Measurements from ENCODE around the gene INTS11. TPM values are rescaled to one million over a fixed set of nuclear protein-coding genes. Genes with fewer than 3 reads are reported as not detected.
"Not testable (repeated sequence)": the region's sequence is repeated elsewhere in the genome, so short reads cannot be mapped to it uniquely, and the experiment has no call there.

The INTS11 gene
- polyA plus RNA-seq, 3 donors = 46.2 to 154 (median 49.6) TPM

- H3K4me1 Mint-ChIP-seq = peaks cover 40% of the 10 kb centered on the region
- intact Hi-C loops (cut with micrococcal nuclease) = loop anchor here in 1 of 2 donors (10.0 kb wide), 2 partner anchors 257 to 357 kb away; partner anchors contain the start of genes C1orf159 and ISG15
- no peak overlapping the region for H3K27ac Mint-ChIP-seq
- no peak for TF ChIP-seq CTCF (IDR thresholded peaks at IDR 0.05)
- peaks cover 20% of the 10 kb centered on the region for H3K79me2 ChIP-seq (ENCODE audit: insufficient read depth, low read length)
- 0% methylated on average over 1 of the region's 12 CpGs for WGBS (ENCODE audit: insufficient coverage)
- no peak overlapping the region for H2AFZ ChIP-seq (ENCODE audit: insufficient read depth, low read depth, low read length, poor library complexity, severe bottlenecking)
- H3K9me3 Mint-ChIP-seq = peaks cover 0 to 3% (median 0%) of the 10 kb centered on the region in 7 donors
- H3K4me2 ChIP-seq (replicated peaks; ENCODE audit: extremely low read depth, low read length, poor library complexity, severe bottlenecking) = peak overlapping the region; percentile 54
- H3K9ac ChIP-seq (ENCODE audit: insufficient read depth, low read length, poor library complexity, severe bottlenecking) = peak overlapping the region; percentile 47
- peak overlapping the region in 1 of 3 experiments; percentile 48 for H3K4me3 ChIP-seq (replicated peaks in 1 of 3; ENCODE audit: low read depth in 2 of 3, low read length in 3 of 3)
- peaks cover 0 to 11% of the 10 kb centered on the region in 2 donors for H3K9me3 ChIP-seq (replicated peaks in 1 of 2; ENCODE audit: control insufficient read depth in 1 of 2, insufficient read depth in 1 of 2, low read length in 2 of 2)
- peak overlapping the region in 1 of 2 donors; percentile 39 for H3K4me3 Mint-ChIP-seq
- peaks cover 19% of the 10 kb centered on the region for H4K20me1 ChIP-seq (ENCODE audit: insufficient read depth, low read length)
- H3K36me3 Mint-ChIP-seq = peaks cover 8 to 12% of the 10 kb centered on the region in 2 donors
- no peak overlapping the region for H3K27ac ChIP-seq (ENCODE audit: low read depth in 1 of 2, low read length in 2 of 2)
- peak in 2 of 3 donors; percentile 29 to 49 for DNase-seq
- no peaks in the 10 kb centered on the region for H3K27me3 ChIP-seq (ENCODE audit: control insufficient read depth in 2 of 2, insufficient read depth in 2 of 2, low read length in 2 of 2)
- peaks cover 7 to 12% (median 10%) of the 10 kb centered on the region in 3 donors for H3K27me3 Mint-ChIP-seq (ENCODE audit: low read depth in 3 of 3)
- peaks cover 0 to 9% of the 10 kb centered on the region in 2 donors for H3K36me3 ChIP-seq (replicated peaks in 1 of 2; ENCODE audit: control insufficient read depth in 1 of 2, insufficient read depth in 2 of 2, low read length in 2 of 2)
- H3K4me1 ChIP-seq (ENCODE audit: control insufficient read depth in 1 of 2, insufficient read depth in 2 of 2, low read length in 2 of 2) = peaks cover 37 to 49% of the 10 kb centered on the region in 2 donors
Measured at GRCh38 chr1:1371364-1371745, 46.9 kb upstream of the INTS11 start.

- intact Hi-C loops (cut with micrococcal nuclease) = loop anchor here in 1 of 2 donors (10.0 kb wide), 2 partner anchors 256 to 356 kb away; partner anchors contain the start of genes C1orf159 and ISG15
- Histone ChIP-seq H3K9ac (ENCODE audit: insufficient read depth, low read length, poor library complexity, severe bottlenecking) (peak overlapping the region; percentile 15), H3K27ac (ENCODE audit: low read depth in 1 of 2, low read length in 2 of 2) (no peak overlapping the region), H2AFZ (ENCODE audit: insufficient read depth, low read depth, low read length, poor library complexity, severe bottlenecking) (no peak overlapping the region), H3K4me2 (replicated peaks; ENCODE audit: extremely low read depth, low read length, poor library complexity, severe bottlenecking) (peak overlapping the region; percentile 54), H3K9me3 (replicated peaks in 1 of 2; ENCODE audit: control insufficient read depth in 1 of 2, insufficient read depth in 1 of 2, low read length in 2 of 2) (peaks cover 0 to 16% of the 10 kb centered on the region in 2 donors), H4K20me1 (ENCODE audit: insufficient read depth, low read length) (peaks cover 19% of the 10 kb centered on the region), H3K36me3 (replicated peaks in 1 of 2; ENCODE audit: control insufficient read depth in 1 of 2, insufficient read depth in 2 of 2, low read length in 2 of 2) (peaks cover 0 to 9% of the 10 kb centered on the region in 2 donors), H3K27me3 (ENCODE audit: control insufficient read depth in 2 of 2, insufficient read depth in 2 of 2, low read length in 2 of 2) (no peaks in the 10 kb centered on the region), H3K4me3 (replicated peaks in 1 of 3; ENCODE audit: low read depth in 2 of 3, low read length in 3 of 3) (peak overlapping the region in 1 of 3 experiments; percentile 48), H3K79me2 (ENCODE audit: insufficient read depth, low read length) (peaks cover 20% of the 10 kb centered on the region), H3K4me1 (ENCODE audit: control insufficient read depth in 1 of 2, insufficient read depth in 2 of 2, low read length in 2 of 2) (peaks cover 35 to 45% of the 10 kb centered on the region in 2 donors)
- Mint-ChIP-seq H3K4me3 (no peak overlapping the region), H3K36me3 (peaks cover 8 to 12% of the 10 kb centered on the region in 2 donors), H3K27ac (no peak overlapping the region), H3K4me1 (peaks cover 40% of the 10 kb centered on the region), H3K9me3 (peaks cover 0 to 3% (median 0%) of the 10 kb centered on the region in 7 donors), H3K27me3 (ENCODE audit: low read depth in 3 of 3) (peaks cover 7 to 12% (median 10%) of the 10 kb centered on the region in 3 donors)
- no peak for DNase-seq
- TF ChIP-seq CTCF (IDR thresholded peaks at IDR 0.05) = no peak
- WGBS (ENCODE audit: insufficient coverage) = 73% methylated on average over 14 of the region's 16 CpGs
Measured at GRCh38 chr1:1370771-1371300, 46.4 kb upstream of the INTS11 start.

- H3K9me3 Mint-ChIP-seq; H3K4me3 Mint-ChIP-seq; H3K9ac ChIP-seq (ENCODE audit: insufficient read depth, low read length, poor library complexity, severe bottlenecking); H2AFZ ChIP-seq (ENCODE audit: insufficient read depth, low read depth, low read length, poor library complexity, severe bottlenecking); H3K27ac Mint-ChIP-seq; DNase-seq; H3K36me3 ChIP-seq (replicated peaks in 1 of 2; ENCODE audit: control insufficient read depth in 1 of 2, insufficient read depth in 2 of 2, low read length in 2 of 2); H3K27me3 ChIP-seq (ENCODE audit: control insufficient read depth in 2 of 2, insufficient read depth in 2 of 2, low read length in 2 of 2); H3K4me3 ChIP-seq (replicated peaks in 1 of 3; ENCODE audit: low read depth in 2 of 3, low read length in 3 of 3); H3K27ac ChIP-seq (ENCODE audit: low read depth in 1 of 2, low read length in 2 of 2); H3K4me2 ChIP-seq (replicated peaks; ENCODE audit: extremely low read depth, low read length, poor library complexity, severe bottlenecking): not testable (repeated sequence)
- Histone ChIP-seq H3K79me2 (ENCODE audit: insufficient read depth, low read length) (peaks cover 20% of the 10 kb centered on the region), H4K20me1 (ENCODE audit: insufficient read depth, low read length) (peaks cover 19% of the 10 kb centered on the region), H3K4me1 (ENCODE audit: control insufficient read depth in 1 of 2, insufficient read depth in 2 of 2, low read length in 2 of 2) (peaks cover 32 to 43% of the 10 kb centered on the region in 2 donors), H3K9me3 (replicated peaks in 1 of 2; ENCODE audit: control insufficient read depth in 1 of 2, insufficient read depth in 1 of 2, low read length in 2 of 2) (peaks cover 0 to 17% of the 10 kb centered on the region in 2 donors)
- H3K4me1 Mint-ChIP-seq = peaks cover 40% of the 10 kb centered on the region
- intact Hi-C loops (cut with micrococcal nuclease) = loop anchor here in 1 of 2 donors (10.0 kb wide), 2 partner anchors 255 to 355 kb away; partner anchors contain the start of genes C1orf159 and ISG15
- WGBS (ENCODE audit: insufficient coverage) = 0% methylated on average over 1 of the region's 14 CpGs
- peaks cover 8 to 12% of the 10 kb centered on the region in 2 donors for H3K36me3 Mint-ChIP-seq
- peaks cover 7 to 12% (median 10%) of the 10 kb centered on the region in 3 donors for H3K27me3 Mint-ChIP-seq (ENCODE audit: low read depth in 3 of 3)
Measured at GRCh38 chr1:1370094-1370493, 45.6 kb upstream of the INTS11 start.
